Activated naive CD4-positive, alpha-beta T cell treated with anti-CD3 and anti-CD28 coated beads for 36 hours (primary cell): ENCODE measurements around the gene DHX9. TPM values are rescaled to one million over a fixed set of nuclear protein-coding genes. Genes with fewer than 3 reads are reported as not detected.

Experiments
- CTCF ChIA-PET: fragments of 350-600 bp; sonication (Branson Sonifier 250); formaldehyde crosslinking; loops from one replicate; lab custom pipeline; 2021; ENCODE audit warnings: antibody characterized with exemption; lab: Charles Lee
- DNase-seq: peaks from one replicate; pipeline ENCODE4 v3.0.0-alpha.2; 2020
- H3K27ac Mint-ChIP-seq: one replicate; pipeline ENCODE4 v1.8.0; 2021; ENCODE audit warnings: mild to moderate bottlenecking, mixed read lengths
- H3K27me3 Mint-ChIP-seq: one replicate; pipeline ENCODE4 v1.8.0; 2021; ENCODE audit warnings: low read depth, mixed read lengths
- H3K36me3 Mint-ChIP-seq: one replicate; pipeline ENCODE4 v1.8.0; 2021; ENCODE audit warnings: low read depth, mixed read lengths
- H3K4me1 Mint-ChIP-seq: one replicate; pipeline ENCODE4 v1.8.0; 2021; ENCODE audit warnings: low read depth, mixed read lengths
- H3K4me3 Mint-ChIP-seq: one replicate; pipeline ENCODE4 v1.8.0; 2021; ENCODE audit warnings: mild to moderate bottlenecking, moderate library complexity, mixed read lengths
- H3K9me3 Mint-ChIP-seq: one replicate; pipeline ENCODE4 v1.8.0; 2021; ENCODE audit warnings: mixed read lengths
- intact Hi-C: fragments of 100-400 bp; cut with micrococcal nuclease; formaldehyde crosslinking; loops from one replicate; pipeline ENCODE4 v1.15.1; 2023
- total RNA-seq, 2 experiments: library from RNA; stranded (reverse); gene quantifications; one replicate each; pipeline ENCODE4 v1.2.3, GENCODE V29; 2021

Gene DHX9
- total RNA-seq, 2 experiments from 2014 or later: 194 TPM

GRCh38 chr1:182811975-182812722 lies 27.0 kb upstream of the DHX9 start:
- no peak for DNase-seq
- no peak overlapping the region for H3K27ac Mint-ChIP-seq
- H3K27me3 Mint-ChIP-seq: no peaks in the 10 kb centered on the region
- H3K36me3 Mint-ChIP-seq: peaks cover 12% of the 10 kb centered on the region
- H3K9me3 Mint-ChIP-seq: no peaks in the 10 kb centered on the region
- CTCF ChIA-PET: interaction anchor here (1.4 kb wide), 1 partner anchor 29 kb away, joined by 3 read pairs; no protein-coding TSS in a partner anchor
- no peak overlapping the region for H3K4me3 Mint-ChIP-seq
- intact Hi-C loops: no loop called here
- H3K4me1 Mint-ChIP-seq: no peaks in the 10 kb centered on the region

GRCh38 chr1:182816863-182817262 lies 22.3 kb upstream of the DHX9 start:
- Mint-ChIP-seq H3K27ac (no peak overlapping the region), H3K9me3 (no peaks in the 10 kb centered on the region), H3K27me3 (no peaks in the 10 kb centered on the region), H3K36me3 (peaks cover 31% of the 10 kb centered on the region), H3K4me1 (no peaks in the 10 kb centered on the region), H3K4me3 (no peak overlapping the region)
- no peak for DNase-seq
- intact Hi-C loops: no loop called here
- CTCF ChIA-PET: no interaction called here

- H3K4me1 Mint-ChIP-seq: no peaks in the 10 kb centered on the region
- intact Hi-C loops: no loop called here
- no peak for DNase-seq
- CTCF ChIA-PET: no interaction called here
- no peak overlapping the region for H3K27ac Mint-ChIP-seq
- H3K36me3 Mint-ChIP-seq: peaks cover 34% of the 10 kb centered on the region
- no peak overlapping the region for H3K4me3 Mint-ChIP-seq
- no peaks in the 10 kb centered on the region for H3K9me3 Mint-ChIP-seq
- H3K27me3 Mint-ChIP-seq: no peaks in the 10 kb centered on the region
Observed at GRCh38 chr1:182817802-182818201, 21.3 kb upstream of the DHX9 start.

- DNase-seq: no peak
- CTCF ChIA-PET: interaction anchor here (0.6 kb wide), 1 partner anchor 199 kb away, joined by 3 read pairs; no protein-coding TSS in a partner anchor
- Mint-ChIP-seq H3K27me3 (no peaks in the 10 kb centered on the region), H3K4me3 (no peak overlapping the region), H3K9me3 (no peaks in the 10 kb centered on the region), H3K27ac (no peak overlapping the region), H3K4me1 (no peaks in the 10 kb centered on the region), H3K36me3 (peaks cover 26% of the 10 kb centered on the region)
- intact Hi-C loops: no loop called here
Observed at GRCh38 chr1:182823220-182823619, 15.9 kb upstream of the DHX9 start.

- CTCF ChIA-PET: interaction anchor here (0.6 kb wide), 1 partner anchor 258 kb away, joined by 4 read pairs; no protein-coding TSS in a partner anchor
- no peak overlapping the region for H3K4me3 Mint-ChIP-seq
- intact Hi-C loops: no loop called here
- DNase-seq: no peak
- H3K27me3 Mint-ChIP-seq: no peaks in the 10 kb centered on the region
- H3K9me3 Mint-ChIP-seq: no peaks in the 10 kb centered on the region
- no peaks in the 10 kb centered on the region for H3K4me1 Mint-ChIP-seq
- peaks cover 11% of the 10 kb centered on the region for H3K36me3 Mint-ChIP-seq
- no peak overlapping the region for H3K27ac Mint-ChIP-seq
Observed at GRCh38 chr1:182826892-182827291, 12.3 kb upstream of the DHX9 start.

- CTCF ChIA-PET: no interaction called here
- Mint-ChIP-seq H3K27me3 (no peaks in the 10 kb centered on the region), H3K27ac (no peak overlapping the region), H3K9me3 (no peaks in the 10 kb centered on the region), H3K36me3 (peaks cover 8% of the 10 kb centered on the region), H3K4me3 (no peak overlapping the region), H3K4me1 (no peaks in the 10 kb centered on the region)
- intact Hi-C loops: no loop called here
- no peak for DNase-seq
Observed at GRCh38 chr1:182829285-182829932, 9.7 kb upstream of the DHX9 start.

- DNase-seq: no peak
- Mint-ChIP-seq H3K4me1 (peaks cover 2% of the 10 kb centered on the region), H3K36me3 (peaks cover 5% of the 10 kb centered on the region), H3K9me3 (no peaks in the 10 kb centered on the region), H3K27ac (no peak overlapping the region), H3K4me3 (no peak overlapping the region), H3K27me3 (no peaks in the 10 kb centered on the region)
- CTCF ChIA-PET: no interaction called here
- intact Hi-C loops: no loop called here
Observed at GRCh38 chr1:182833271-182833670, 5.9 kb upstream of the DHX9 start.

GRCh38 chr1:182834326-182834725 lies 4.8 kb upstream of the DHX9 start:
- no peak overlapping the region for H3K27ac Mint-ChIP-seq
- CTCF ChIA-PET: interaction anchor here (0.7 kb wide), 1 partner anchor 239 kb away, joined by 5 read pairs; no protein-coding TSS in a partner anchor
- H3K4me1 Mint-ChIP-seq: peaks cover 6% of the 10 kb centered on the region
- peaks cover 5% of the 10 kb centered on the region for H3K36me3 Mint-ChIP-seq
- intact Hi-C loops: no loop called here
- no peaks in the 10 kb centered on the region for H3K27me3 Mint-ChIP-seq
- H3K9me3 Mint-ChIP-seq: no peaks in the 10 kb centered on the region
- no peak overlapping the region for H3K4me3 Mint-ChIP-seq
- DNase-seq: no peak

GRCh38 chr1:182835806-182836205 lies 3.3 kb upstream of the DHX9 start:
- intact Hi-C loops: loop anchor here (5.0 kb wide), 1 partner anchor 119 kb away; no protein-coding TSS in a partner anchor
- H3K27ac Mint-ChIP-seq: no peak overlapping the region

GRCh38 chr1:182841368-182841988 lies 2.3 kb downstream of the DHX9 start:
- no peak for DNase-seq
- peak overlapping the region; percentile 90 for H3K4me3 Mint-ChIP-seq
- intact Hi-C loops: loop anchor here (5.0 kb wide), 2 partner anchors 36 to 224 kb away; no protein-coding TSS in a partner anchor
- no peaks in the 10 kb centered on the region for H3K27me3 Mint-ChIP-seq
- H3K4me1 Mint-ChIP-seq: peaks cover 62% of the 10 kb centered on the region
- peaks cover 62% of the 10 kb centered on the region for H3K36me3 Mint-ChIP-seq
- peak overlapping the region; percentile 69 for H3K27ac Mint-ChIP-seq
- CTCF ChIA-PET: no interaction called here
- H3K9me3 Mint-ChIP-seq: no peaks in the 10 kb centered on the region

More at GRCh38 chr1:182835806-182836205, 3.3 kb upstream of the DHX9 start:
- Mint-ChIP-seq H3K4me1 (peaks cover 12% of the 10 kb centered on the region), H3K36me3 (peaks cover 14% of the 10 kb centered on the region), H3K9me3 (no peaks in the 10 kb centered on the region), H3K27me3 (no peaks in the 10 kb centered on the region), H3K4me3 (no peak overlapping the region)
- CTCF ChIA-PET: no interaction called here
- no peak for DNase-seq

- peaks cover 67% of the 10 kb centered on the region for H3K36me3 Mint-ChIP-seq
- DNase-seq: no peak
- H3K4me3 Mint-ChIP-seq: peak overlapping the region; percentile 44
- no peaks in the 10 kb centered on the region for H3K27me3 Mint-ChIP-seq
- CTCF ChIA-PET: no interaction called here
- H3K4me1 Mint-ChIP-seq: peaks cover 69% of the 10 kb centered on the region
- intact Hi-C loops: loop anchor here (5.0 kb wide), 2 partner anchors 35 to 225 kb away; no protein-coding TSS in a partner anchor
- no peaks in the 10 kb centered on the region for H3K9me3 Mint-ChIP-seq
- H3K27ac Mint-ChIP-seq: no peak overlapping the region
Observed at GRCh38 chr1:182842265-182842664, 3.1 kb downstream of the DHX9 start.

GRCh38 chr1:182845379-182845778 lies 6.2 kb downstream of the DHX9 start:
- Mint-ChIP-seq H3K4me1 (peaks cover 91% of the 10 kb centered on the region), H3K27me3 (no peaks in the 10 kb centered on the region), H3K4me3 (no peak overlapping the region), H3K27ac (peak overlapping the region; percentile 82), H3K36me3 (peaks cover 83% of the 10 kb centered on the region), H3K9me3 (no peaks in the 10 kb centered on the region)
- intact Hi-C loops: no loop called here
- peak; percentile 13 for DNase-seq
- CTCF ChIA-PET: no interaction called here
